Keratinocyte (primary cell): ENCODE results near the gene STYK1. TPM values are rescaled to one million over a fixed set of nuclear protein-coding genes. Genes with fewer than 3 reads are reported as not detected.

Experiments
- DNase-seq: peaks from one replicate; pipeline ENCODE4 v3.0.0-alpha.2; 2011; ENCODE audit warnings: low read depth, missing footprints, low spot score
- FAIRE-seq: peaks from 2 replicates; lab custom pipeline; 2011; peaks lifted over from hg19 to GRCh38; lab: Jason Lieb, UNC
- H2AFZ ChIP-seq: 2 replicates; pipeline ENCODE4 v1.6.0; 2012; ENCODE audit warnings: low read length, control low read depth, inconsistent platforms; ENCODE audit not compliant: control insufficient read depth
- H3K27ac ChIP-seq: 2 replicates; pipeline ENCODE4 v1.5.1; 2011; ENCODE audit warnings: low read length; ENCODE audit not compliant: control insufficient read depth, insufficient read depth
- H3K27me3 ChIP-seq: 3 replicates; pipeline ENCODE4 v1.6.0; 2011; ENCODE audit warnings: low read length; ENCODE audit not compliant: control insufficient read depth, insufficient read depth; ENCODE audit errors: extremely low read depth
- H3K36me3 ChIP-seq, 2 experiments: 2 replicates in 1 of 2; 3 replicates in 1 of 2; pipeline ENCODE4 v1.5.1; 2011; ENCODE audit warnings: low read length in 2 of 2, mild to moderate bottlenecking in 1 of 2; ENCODE audit not compliant: control insufficient read depth in 2 of 2, insufficient read depth in 2 of 2; ENCODE audit errors: extremely low read depth in 1 of 2
- H3K4me1 ChIP-seq: 3 replicates; pipeline ENCODE4 v1.5.1; 2011; ENCODE audit warnings: low read length; ENCODE audit not compliant: control insufficient read depth, insufficient read depth; ENCODE audit errors: extremely low read depth
- H3K4me2 ChIP-seq: 3 replicates; pipeline ENCODE4 v1.6.0; 2011; ENCODE audit warnings: low read depth, low read length; ENCODE audit not compliant: control insufficient read depth, insufficient read depth; ENCODE audit errors: extremely low read depth
- H3K4me3 ChIP-seq, 3 experiments: fragments of 200-600 bp in 1 of 3; sonication (generic) in 1 of 3; 2 replicates in 2 of 3; 3 replicates in 1 of 3; pipeline ENCODE4 v1.5.1; 2011 to 2016; ENCODE audit warnings: low read length in 3 of 3, mild to moderate bottlenecking in 3 of 3, control low read depth in 2 of 3, inconsistent platforms in 1 of 3, low read depth in 1 of 3, mixed read lengths in 1 of 3, mixed run types in 1 of 3, moderate library complexity in 1 of 3; ENCODE audit not compliant: control insufficient read depth in 2 of 3, insufficient read depth in 2 of 3; ENCODE audit errors: extremely low read depth in 1 of 3
- H3K79me2 ChIP-seq: 2 replicates; pipeline ENCODE4 v1.6.0; 2012; ENCODE audit warnings: low read length; ENCODE audit not compliant: control insufficient read depth, insufficient read depth
- H3K9ac ChIP-seq: 3 replicates; pipeline ENCODE4 v1.6.0; 2011; ENCODE audit warnings: low read length; ENCODE audit not compliant: control insufficient read depth, insufficient read depth; ENCODE audit errors: extremely low read depth
- H3K9me1 ChIP-seq: 3 replicates; pipeline ENCODE4 v1.6.0; 2011; ENCODE audit warnings: low read length; ENCODE audit not compliant: control insufficient read depth, insufficient read depth; ENCODE audit errors: extremely low read depth
- H3K9me3 ChIP-seq: 2 replicates; pipeline ENCODE4 v1.5.1; 2012; ENCODE audit warnings: low read depth, low read length; ENCODE audit not compliant: control insufficient read depth
- H4K20me1 ChIP-seq: 3 replicates; pipeline ENCODE4 v1.6.0; 2011; ENCODE audit warnings: low read length; ENCODE audit not compliant: control insufficient read depth, insufficient read depth; ENCODE audit errors: extremely low read depth
- EZH2 ChIP-seq: IDR thresholded peaks from one replicate; pipeline ENCODE4 v1.6.1; 2012; ENCODE audit warnings: inconsistent platforms, mild to moderate bottlenecking, low read length, moderate library complexity
- dilution Hi-C: fragments of 300-500 bp; cut with MboI; formaldehyde crosslinking; loops from one replicate; pipeline ENCODE4 v1.7.0; 2020; ENCODE audit warnings: low sequenced_read_pairs; ENCODE audit not compliant: extremely low pct_ligation_motif_present
- polyA plus RNA-seq, 5 experiments: library from polyadenylated mRNA; depleted of rRNA in 3 of 5; stranded (reverse) in 3 of 5; stranded (forward) in 1 of 5; unstranded in 1 of 5; fragments of >200 nt; gene quantifications; 1 replicate in 1 of 5; 2 replicates in 3 of 5; 3 replicates in 1 of 5; pipeline versions ENCODE4 v1.2.1 to v1.2.3, GENCODE V29; 2011 to 2012; ENCODE audit warnings: missing spikeins in 2 of 5, low read depth in 1 of 5, low replicate concordance in 1 of 5
- TF ChIP-seq, protein P1 (sequence below), 3 experiments: IDR thresholded peaks in 1 of 3; conservative IDR thresholded peaks in 1 of 3; optimal IDR thresholded peaks in 1 of 3; 2 replicates in 2 of 3; 3 replicates in 1 of 3; pipeline versions ENCODE3 to v1.5.1; 2011; ENCODE audit warnings: low read length in 3 of 3, mild to moderate bottlenecking in 3 of 3, moderate library complexity in 2 of 3, control low read depth in 1 of 3, inconsistent platforms in 1 of 3; ENCODE audit not compliant: insufficient read depth in 2 of 3; ENCODE audit errors: extremely low read depth in 1 of 3

STYK1 gene
- polyA plus RNA-seq, 1 donor (not counting 4 experiments of a cell fraction or from before 2014, with no cell fraction given), result 2.8 TPM

DNA sequence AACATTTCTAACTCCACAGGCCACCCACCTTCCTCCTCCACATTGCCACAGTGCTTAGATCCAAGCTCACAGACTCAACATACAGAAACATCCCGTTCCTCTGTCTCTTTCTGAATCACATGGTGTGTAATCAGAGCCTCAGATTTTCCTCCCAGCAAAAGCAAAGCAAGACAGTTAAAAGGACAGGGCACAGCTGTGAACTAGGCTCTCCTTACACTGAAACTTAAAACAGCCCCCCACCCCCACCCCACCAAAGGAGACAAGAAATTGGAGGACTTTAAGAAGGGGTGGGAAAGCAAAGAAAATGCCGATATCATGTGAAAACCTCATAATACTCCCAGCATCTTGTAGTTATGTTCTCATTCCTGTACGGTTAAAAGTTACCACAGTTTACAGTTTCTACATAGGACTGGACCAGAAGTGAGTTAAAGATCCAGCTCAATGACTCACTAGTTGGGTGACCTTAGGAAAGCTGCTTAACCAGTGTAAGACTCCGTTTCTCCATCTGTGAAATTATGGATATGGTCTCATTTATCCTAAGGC is 44.5 kb upstream of the STYK1 start:
- TF ChIP-seq EZH2, result no peak
- TF ChIP-seq, protein P1, sequence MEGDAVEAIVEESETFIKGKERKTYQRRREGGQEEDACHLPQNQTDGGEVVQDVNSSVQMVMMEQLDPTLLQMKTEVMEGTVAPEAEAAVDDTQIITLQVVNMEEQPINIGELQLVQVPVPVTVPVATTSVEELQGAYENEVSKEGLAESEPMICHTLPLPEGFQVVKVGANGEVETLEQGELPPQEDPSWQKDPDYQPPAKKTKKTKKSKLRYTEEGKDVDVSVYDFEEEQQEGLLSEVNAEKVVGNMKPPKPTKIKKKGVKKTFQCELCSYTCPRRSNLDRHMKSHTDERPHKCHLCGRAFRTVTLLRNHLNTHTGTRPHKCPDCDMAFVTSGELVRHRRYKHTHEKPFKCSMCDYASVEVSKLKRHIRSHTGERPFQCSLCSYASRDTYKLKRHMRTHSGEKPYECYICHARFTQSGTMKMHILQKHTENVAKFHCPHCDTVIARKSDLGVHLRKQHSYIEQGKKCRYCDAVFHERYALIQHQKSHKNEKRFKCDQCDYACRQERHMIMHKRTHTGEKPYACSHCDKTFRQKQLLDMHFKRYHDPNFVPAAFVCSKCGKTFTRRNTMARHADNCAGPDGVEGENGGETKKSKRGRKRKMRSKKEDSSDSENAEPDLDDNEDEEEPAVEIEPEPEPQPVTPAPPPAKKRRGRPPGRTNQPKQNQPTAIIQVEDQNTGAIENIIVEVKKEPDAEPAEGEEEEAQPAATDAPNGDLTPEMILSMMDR (optimal IDR thresholded peaks at IDR 0.05 in 1 of 3, IDR thresholded peaks at IDR 0.05 in 1 of 3, conservative IDR thresholded peaks at IDR 0.05 in 1 of 3; ENCODE audit: extremely low read depth in 1 of 3, insufficient read depth in 2 of 3, low read length in 3 of 3), result no peak
- no peak for DNase-seq
- Histone ChIP-seq H3K9me3 (no peaks in the 10 kb centered on the region), H3K4me2 (peak overlapping the region; percentile 69), H3K79me2 (peaks cover 76% of the 10 kb centered on the region), H4K20me1 (peaks cover 9% of the 10 kb centered on the region), H3K27me3 (no peaks in the 10 kb centered on the region), H3K4me3 (peak overlapping the region; percentile 23 to 98 (median 97)), H3K27ac (peak overlapping the region; percentile 99), H3K9me1 (no peaks in the 10 kb centered on the region), H3K4me1 (peaks cover 48% of the 10 kb centered on the region), H2AFZ (no peak overlapping the region), H3K36me3 (peaks cover 2 to 22% of the 10 kb centered on the region in 2 experiments), H3K9ac (peak overlapping the region; percentile 58)
- dilution Hi-C loops, result no loop called here
- FAIRE-seq, result peak; percentile 87

DNA sequence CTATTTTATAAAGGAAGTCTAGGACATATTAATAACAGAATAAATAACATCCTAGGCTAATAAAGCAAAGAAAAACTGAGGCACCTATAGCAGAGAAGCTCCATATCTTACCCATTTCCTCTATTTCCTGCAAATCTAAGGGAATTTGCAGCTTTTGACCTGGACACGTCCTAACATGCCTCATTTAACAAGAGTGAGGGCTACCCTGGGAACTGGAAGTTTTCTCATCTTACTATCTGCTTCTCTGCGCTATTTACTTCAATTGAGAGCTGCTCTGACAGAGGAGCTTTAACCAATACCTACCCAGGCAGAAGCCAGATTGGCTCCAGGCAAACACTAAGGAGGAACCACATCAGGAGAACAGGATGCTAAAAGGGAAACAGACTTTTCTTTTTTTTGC is 43.6 kb upstream of the STYK1 start:
- dilution Hi-C loops, result no loop called here
- no peaks in the 10 kb centered on the region for H3K9me1 ChIP-seq
- TF ChIP-seq EZH2, result no peak
- TF ChIP-seq, protein P1 (optimal IDR thresholded peaks at IDR 0.05 in 1 of 3, IDR thresholded peaks at IDR 0.05 in 1 of 3, conservative IDR thresholded peaks at IDR 0.05 in 1 of 3; ENCODE audit: extremely low read depth in 1 of 3, insufficient read depth in 2 of 3, low read length in 3 of 3), result no peak

More for the DNA sequence above, 43.6 kb upstream of the STYK1 start:
- Histone ChIP-seq H2AFZ (no peak overlapping the region), H4K20me1 (peaks cover 9% of the 10 kb centered on the region), H3K4me1 (peaks cover 48% of the 10 kb centered on the region), H3K79me2 (peaks cover 79% of the 10 kb centered on the region), H3K27ac (peak overlapping the region; percentile 99), H3K9me3 (no peaks in the 10 kb centered on the region), H3K27me3 (no peaks in the 10 kb centered on the region), H3K9ac (peak overlapping the region; percentile 58), H3K36me3 (peaks cover 7 to 28% of the 10 kb centered on the region in 2 experiments), H3K4me2 (peak overlapping the region; percentile 69), H3K4me3 (peak overlapping the region in 2 of 3 experiments; percentile 97 to 98)
- FAIRE-seq, result peak; percentile 46
- DNase-seq, result no peak
